ENCODE measurements around the gene MLC1. TPM values are rescaled to one million over a fixed set of nuclear protein-coding genes. Genes with fewer than 3 reads are reported as not detected.

MLC1 gene
- total and polyA plus RNA-seq, 10 of the 15 experiments (the other 5 are each of a cell fraction or from before 2014, with no cell fraction given), result 0.03 to 0.15 (median 0.07) TPM; not detected in 7

GRCh38 chr22:50053861-50054260 is 31.4 kb downstream of the MLC1 start (continued):
- TF ChIP-seq ZNF622 (IDR thresholded peaks at IDR 0.05), result no peak

GRCh38 chr22:50051930-50052329 is 33.3 kb downstream of the MLC1 start:
- intact Hi-C loops (cut with micrococcal nuclease; ENCODE audit: unreplicated experiment), result no loop called here
- ChIA-PET SMC1A (ENCODE audit: uncharacterized antibody, unreplicated experiment) (no interaction called here), POLR2A (no interaction called here)

More at GRCh38 chr22:50051930-50052329, 33.3 kb downstream of the MLC1 start:
- 58% methylated on average over 18 of the region's 18 CpGs for WGBS (ENCODE audit: insufficient coverage, insufficient replicate concordance, low lambda C conversion rate, missing lambda C conversion rate)
- no peaks in the 10 kb centered on the region; a peak in 1 of 4 replicates for H3K27me3 ChIP-seq (replicated peaks in 1 of 2; ENCODE audit: control insufficient read depth in 2 of 2, insufficient read depth in 2 of 2, low read length in 1 of 2)
- BruUV-seq (replicated peaks), result no TSS peak
- CTCF ChIA-PET, result no interaction called here
- no peak overlapping the region for H2AFZ ChIP-seq (ENCODE audit: control insufficient read depth, low read depth, low read length)
- no peak overlapping the region for H3K4me3 ChIP-seq
- in situ Hi-C loops (cut with MboI), result no loop called here
- H3K9ac ChIP-seq (ENCODE audit: control insufficient read depth, insufficient read depth, low read length), result no peak overlapping the region
- no peaks in the 10 kb centered on the region for H4K20me1 ChIP-seq (ENCODE audit: control insufficient read depth, insufficient read depth)
- no peak for ATAC-seq
- TF ChIP-seq SREBF1 (IDR thresholded peaks at IDR 0.05; ENCODE audit: low read length) (no peak), HDGF (IDR thresholded peaks at IDR 0.05) (no peak), MXI1 (IDR thresholded peaks at IDR 0.05; ENCODE audit: low read depth, low read length) (no peak), ZNF207 (IDR thresholded peaks at IDR 0.05; ENCODE audit: borderline replicate concordance) (no peak), FOXM1 (IDR thresholded peaks at IDR 0.05; ENCODE audit: low read depth, low read length) (no peak), SREBF2 (IDR thresholded peaks at IDR 0.05; ENCODE audit: low read length) (no peak), ZNF384 (IDR thresholded peaks at IDR 0.05; ENCODE audit: borderline replicate concordance, low read depth, low read length) (no peak), BCL11A (IDR thresholded peaks at IDR 0.05; ENCODE audit: low read depth, low read length) (no peak), MTA2 (IDR thresholded peaks at IDR 0.05; ENCODE audit: low read depth) (no peak), KDM1A (IDR thresholded peaks at IDR 0.05; ENCODE audit: borderline replicate concordance) (no peak), ZZZ3 (IDR thresholded peaks at IDR 0.05; ENCODE audit: control insufficient read depth, insufficient read length, low read depth) (no peak), ETV6 (conservative IDR thresholded peaks at IDR 0.05 in 1 of 2, IDR thresholded peaks at IDR 0.05 in 1 of 2; ENCODE audit: borderline replicate concordance in 1 of 2, low read depth in 1 of 2) (no peak), NBN (IDR thresholded peaks at IDR 0.05) (no peak), TCF3 (IDR thresholded peaks at IDR 0.05; ENCODE audit: borderline replicate concordance, insufficient read depth, low read depth, low read length) (no peak), JUNB (IDR thresholded peaks at IDR 0.05) (no peak), SRF (IDR thresholded peaks at IDR 0.05; ENCODE audit: low read depth in 2 of 2, low read length in 2 of 2) (no peak), TCF7 (IDR thresholded peaks at IDR 0.05; ENCODE audit: borderline replicate concordance) (no peak), ELK1 (IDR thresholded peaks at IDR 0.05; ENCODE audit: low read depth, low read length) (no peak), E2F4 (IDR thresholded peaks at IDR 0.05; ENCODE audit: low read depth, low read length) (no peak), CEBPZ (IDR thresholded peaks at IDR 0.05; ENCODE audit: low read depth, low read length) (no peak)
- H3K9me3 ChIP-seq (replicated peaks; ENCODE audit: control insufficient read depth, insufficient read depth, low read length), result peaks cover 3% of the 10 kb centered on the region; the same call in 1 of the 3 replicates
- no peaks in the 10 kb centered on the region for H3K79me2 ChIP-seq (ENCODE audit: control insufficient read depth, insufficient read depth, low read length)
- no peak overlapping the region for H3K4me2 ChIP-seq (ENCODE audit: control insufficient read depth, insufficient read depth)
- H3K36me3 ChIP-seq (ENCODE audit: control insufficient read depth in 2 of 2, insufficient read depth in 2 of 2, low read length in 1 of 2), result no peaks in the 10 kb centered on the region
- FAIRE-seq, result no peak
- H3K27ac ChIP-seq (ENCODE audit: control insufficient read depth, insufficient read depth), result no peak overlapping the region
- H3K4me1 ChIP-seq (ENCODE audit: control insufficient read depth, insufficient read depth, low read length), result 0 out of 2 replicates have a peak, but pooled peaks cover 3% of the 10 kb centered on the region
- RAD21 ChIA-PET (ENCODE audit: unreplicated experiment), result no interaction called here
- DNase-seq (ENCODE audit: low read depth, low spot score), result no peak

Measured in GM12878 (cell line).